ENCODE measurements around the gene PDGFD. TPM values are rescaled to one million over a fixed set of nuclear protein-coding genes. Genes with fewer than 3 reads are reported as not detected.
A peak's percentile ranks its signal among the peaks of the same experiment; 100 is the strongest.

The PDGFD gene
- total RNA-seq, 2 experiments from 2014 or later: 0.20 TPM; not detected in 1

GRCh38 chr11:104154296-104154695 is 9.7 kb downstream of the PDGFD start:
- intact Hi-C loops (cut with micrococcal nuclease): no loop called here
- no peak for DNase-seq
- H3K36me3 Mint-ChIP-seq (ENCODE audit: low read depth): no peaks in the 10 kb centered on the region
- TF ChIP-seq CTCF (IDR thresholded peaks at IDR 0.05): no peak
- no peak for ATAC-seq
- H3K27ac Mint-ChIP-seq: no peak overlapping the region
- H3K4me3 Mint-ChIP-seq: no peak overlapping the region
- no peaks in the 10 kb centered on the region for H3K9me3 Mint-ChIP-seq
- ChIA-PET CTCF (no interaction called here), POLR2A (no interaction called here)
- H3K4me1 Mint-ChIP-seq (ENCODE audit: low read depth): no peaks in the 10 kb centered on the region
- H3K27me3 Mint-ChIP-seq: no peaks in the 10 kb centered on the region

GRCh38 chr11:104152941-104153505 is 10.9 kb downstream of the PDGFD start:
- no peaks in the 10 kb centered on the region for H3K9me3 Mint-ChIP-seq
- H3K36me3 Mint-ChIP-seq (ENCODE audit: low read depth): no peaks in the 10 kb centered on the region
- TF ChIP-seq CTCF (IDR thresholded peaks at IDR 0.05): no peak
- H3K4me1 Mint-ChIP-seq (ENCODE audit: low read depth): no peaks in the 10 kb centered on the region
- intact Hi-C loops (cut with micrococcal nuclease): no loop called here
- H3K27me3 Mint-ChIP-seq: no peaks in the 10 kb centered on the region
- POLR2A ChIA-PET: no interaction called here
- CTCF ChIA-PET: no interaction called here
- DNase-seq: no peak
- ATAC-seq: no peak
- H3K27ac Mint-ChIP-seq: no peak overlapping the region
- no peak overlapping the region for H3K4me3 Mint-ChIP-seq

- intact Hi-C loops (cut with micrococcal nuclease): no loop called here
Measured at GRCh38 chr11:104151404-104152204, 12.3 kb downstream of the PDGFD start.

GRCh38 chr11:104148706-104149105 is 15.2 kb downstream of the PDGFD start:
- ATAC-seq: no peak
- no peak overlapping the region for H3K27ac Mint-ChIP-seq
- no peak for TF ChIP-seq CTCF (IDR thresholded peaks at IDR 0.05)
- ChIA-PET CTCF (no interaction called here), POLR2A (no interaction called here)
- no peaks in the 10 kb centered on the region for H3K27me3 Mint-ChIP-seq
- no peak overlapping the region for H3K4me3 Mint-ChIP-seq
- H3K9me3 Mint-ChIP-seq: no peaks in the 10 kb centered on the region
- DNase-seq: no peak
- H3K4me1 Mint-ChIP-seq (ENCODE audit: low read depth): no peaks in the 10 kb centered on the region
- intact Hi-C loops (cut with micrococcal nuclease): no loop called here
- no peaks in the 10 kb centered on the region for H3K36me3 Mint-ChIP-seq (ENCODE audit: low read depth)

More at GRCh38 chr11:104151404-104152204, 12.3 kb downstream of the PDGFD start:
- no peaks in the 10 kb centered on the region for H3K4me1 Mint-ChIP-seq (ENCODE audit: low read depth)
- H3K36me3 Mint-ChIP-seq (ENCODE audit: low read depth): no peaks in the 10 kb centered on the region
- H3K9me3 Mint-ChIP-seq: no peaks in the 10 kb centered on the region
- H3K4me3 Mint-ChIP-seq: no peak overlapping the region
- TF ChIP-seq CTCF (IDR thresholded peaks at IDR 0.05): peak; percentile 0
- POLR2A ChIA-PET: no interaction called here
- H3K27me3 Mint-ChIP-seq: no peaks in the 10 kb centered on the region
- no peak overlapping the region for H3K27ac Mint-ChIP-seq
- no peak for ATAC-seq
- DNase-seq: no peak
- CTCF ChIA-PET: no interaction called here

- Mint-ChIP-seq H3K27ac (no peak overlapping the region), H3K4me3 (no peak overlapping the region), H3K4me1 (ENCODE audit: low read depth) (no peaks in the 10 kb centered on the region), H3K36me3 (ENCODE audit: low read depth) (no peaks in the 10 kb centered on the region), H3K9me3 (no peaks in the 10 kb centered on the region), H3K27me3 (no peaks in the 10 kb centered on the region)
- no peak for TF ChIP-seq CTCF (IDR thresholded peaks at IDR 0.05)
- ATAC-seq (no peak), DNase-seq (no peak)
- POLR2A ChIA-PET: no interaction called here
- CTCF ChIA-PET: no interaction called here
- intact Hi-C loops (cut with micrococcal nuclease): no loop called here
Measured at GRCh38 chr11:104148074-104148473, 15.9 kb downstream of the PDGFD start.
